Esophagus squamous epithelium (tissue), 4 donors: Measurements from ENCODE around the gene CEP164.

Experiments
- POLR2A ChIP-seq, 4 donors: fragments of 450-650 bp; IDR thresholded peaks; one replicate each; pipeline ENCODE4 v1.6.1; 2017; ENCODE audit warnings: antibody characterized with exemption in 4 of 4, mild to moderate bottlenecking in 4 of 4, moderate library complexity in 3 of 4
- TF ChIP-seq, protein P1 (sequence below), 6 experiments: fragments of 450-650 bp in 4 of 6; fragments of 200-600 bp in 2 of 6; sonication (generic) in 2 of 6; IDR thresholded peaks; one replicate each; pipeline ENCODE4 v1.5.1; 2016 to 2019; ENCODE audit warnings: antibody characterized with exemption in 6 of 6, mild to moderate bottlenecking in 4 of 6, moderate library complexity in 4 of 6

DNA sequence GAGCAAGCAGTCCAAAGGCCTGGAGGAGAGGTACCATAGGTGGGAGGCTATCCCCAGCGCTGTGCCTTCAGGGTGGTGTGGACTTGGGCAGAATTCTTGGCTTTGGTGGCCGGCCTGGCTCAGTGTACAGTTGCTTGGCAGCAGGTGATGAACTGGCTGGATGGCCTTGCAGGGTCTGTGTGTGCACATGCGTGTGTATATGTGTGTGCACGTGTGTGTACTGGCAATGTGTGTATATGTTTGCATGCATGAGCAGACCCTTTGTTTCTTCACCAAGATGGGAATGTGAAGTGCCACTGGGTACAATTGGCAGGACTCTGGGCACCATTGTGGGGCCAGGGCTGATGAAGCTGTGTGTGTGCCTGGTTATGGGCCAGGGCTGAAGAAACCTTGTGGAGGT lies 53.0 kb downstream of the CEP164 start:
- TF ChIP-seq, protein P1, sequence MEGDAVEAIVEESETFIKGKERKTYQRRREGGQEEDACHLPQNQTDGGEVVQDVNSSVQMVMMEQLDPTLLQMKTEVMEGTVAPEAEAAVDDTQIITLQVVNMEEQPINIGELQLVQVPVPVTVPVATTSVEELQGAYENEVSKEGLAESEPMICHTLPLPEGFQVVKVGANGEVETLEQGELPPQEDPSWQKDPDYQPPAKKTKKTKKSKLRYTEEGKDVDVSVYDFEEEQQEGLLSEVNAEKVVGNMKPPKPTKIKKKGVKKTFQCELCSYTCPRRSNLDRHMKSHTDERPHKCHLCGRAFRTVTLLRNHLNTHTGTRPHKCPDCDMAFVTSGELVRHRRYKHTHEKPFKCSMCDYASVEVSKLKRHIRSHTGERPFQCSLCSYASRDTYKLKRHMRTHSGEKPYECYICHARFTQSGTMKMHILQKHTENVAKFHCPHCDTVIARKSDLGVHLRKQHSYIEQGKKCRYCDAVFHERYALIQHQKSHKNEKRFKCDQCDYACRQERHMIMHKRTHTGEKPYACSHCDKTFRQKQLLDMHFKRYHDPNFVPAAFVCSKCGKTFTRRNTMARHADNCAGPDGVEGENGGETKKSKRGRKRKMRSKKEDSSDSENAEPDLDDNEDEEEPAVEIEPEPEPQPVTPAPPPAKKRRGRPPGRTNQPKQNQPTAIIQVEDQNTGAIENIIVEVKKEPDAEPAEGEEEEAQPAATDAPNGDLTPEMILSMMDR (IDR thresholded peaks at IDR 0.05) = no peak
- TF ChIP-seq POLR2A (IDR thresholded peaks at IDR 0.05) = no peak
